Adipose tissue (tissue), 3 donors: Measurements from ENCODE around the gene TMEM108. TPM values are rescaled to one million over a fixed set of nuclear protein-coding genes. Genes with fewer than 3 reads are reported as not detected.

ENCODE experiments used
- H3K27ac ChIP-seq: one replicate; pipeline ENCODE4 v1.5.1; 2013; ENCODE audit warnings: low read depth, low read length
- WGBS, 3 donors: extraction: QIAGEN DNeasy Blood & Tissue Kit; methylation state at CpG; one replicate each; pipeline ENCODE4 v1.1.7; 2013; 5-methylcytosine and 5-hydroxymethylcytosine counted together
- polyA plus RNA-seq, 3 donors: library from polyadenylated mRNA; stranded (reverse); fragments of 200-250 nt; gene quantifications; one replicate each; pipeline ENCODE4 v1.2.3, GENCODE V29; 2013
- donor health status: healthy with polysubstance abuse.
- donor health status: Bipolar disorder and iron deficiency.
- donor health status: healthy.

Gene TMEM108
- polyA plus RNA-seq, 3 donors: 0.45 to 1.5 (median 0.70) TPM

- H3K27ac ChIP-seq: no peak overlapping the region
- WGBS, 3 donors: 52 to 68% (median 64%) methylated on average over 4 of the region's 4 CpGs
Observed at GRCh38 chr3:133283958-133284807, 246.0 kb downstream of the TMEM108 start.

GRCh38 chr3:133289322-133289721 is 251.1 kb downstream of the TMEM108 start:
- WGBS, 3 donors: 77 to 88% (median 79%) methylated on average over 3 of the region's 3 CpGs
- H3K27ac ChIP-seq: no peak overlapping the region

- WGBS, 3 donors: 50 to 75% (median 69%) methylated on average over 3 of the region's 3 CpGs
Observed at GRCh38 chr3:133292296-133292695, 254.1 kb downstream of the TMEM108 start.

GRCh38 chr3:133293397-133294110 is 255.4 kb downstream of the TMEM108 start:
- WGBS, 3 donors: 47 to 58% (median 48%) methylated on average over 4 of the region's 4 CpGs

More at GRCh38 chr3:133292296-133292695, 254.1 kb downstream of the TMEM108 start:
- H3K27ac ChIP-seq: no peak overlapping the region

GRCh38 chr3:133294253-133294652 is 256.1 kb downstream of the TMEM108 start:
- H3K27ac ChIP-seq: no peak overlapping the region
- 75 to 84% (median 82%) methylated on average over 1 of the region's 1 CpG for WGBS, 3 donors

More at GRCh38 chr3:133293397-133294110, 255.4 kb downstream of the TMEM108 start:
- no peak overlapping the region for H3K27ac ChIP-seq

GRCh38 chr3:133295199-133295901 is 257.2 kb downstream of the TMEM108 start:
- H3K27ac ChIP-seq: no peak overlapping the region

GRCh38 chr3:133295944-133296917 is 258.0 kb downstream of the TMEM108 start:
- 53 to 76% (median 63%) methylated on average over 6 of the region's 6 CpGs for WGBS, 3 donors
- no peak overlapping the region for H3K27ac ChIP-seq

More at GRCh38 chr3:133295199-133295901, 257.2 kb downstream of the TMEM108 start:
- WGBS, 3 donors: 77 to 85% (median 78%) methylated on average over 4 of the region's 4 CpGs

- 76 to 92% (median 85%) methylated on average over 5 of the region's 5 CpGs for WGBS, 3 donors
- no peak overlapping the region for H3K27ac ChIP-seq
Observed at GRCh38 chr3:133296981-133297380, 258.8 kb downstream of the TMEM108 start.

- 67 to 72% (median 70%) methylated on average over 4 of the region's 4 CpGs for WGBS, 3 donors
- no peak overlapping the region for H3K27ac ChIP-seq
Observed at GRCh38 chr3:133300102-133300501, 261.9 kb downstream of the TMEM108 start.

GRCh38 chr3:133301194-133301593 is 263.0 kb downstream of the TMEM108 start:
- 59 to 72% (median 62%) methylated on average over 3 of the region's 3 CpGs for WGBS, 3 donors
- no peak overlapping the region for H3K27ac ChIP-seq

- no peak overlapping the region for H3K27ac ChIP-seq
Observed at GRCh38 chr3:133301731-133302130, 263.5 kb downstream of the TMEM108 start.

GRCh38 chr3:133303430-133303829 is 265.2 kb downstream of the TMEM108 start:
- H3K27ac ChIP-seq: no peak overlapping the region
- 89 to 93% (median 93%) methylated on average over 1 of the region's 1 CpG for WGBS, 3 donors

GRCh38 chr3:133317866-133318265 is 279.7 kb downstream of the TMEM108 start:
- 71 to 88% (median 75%) methylated on average over 1 of the region's 1 CpG for WGBS, 3 donors
- H3K27ac ChIP-seq: no peak overlapping the region

- WGBS, 3 donors: 73 to 91% (median 81%) methylated on average over 1 of the region's 1 CpG
- no peak overlapping the region for H3K27ac ChIP-seq
Observed at GRCh38 chr3:133328373-133328772, 290.2 kb downstream of the TMEM108 start.

- 28 to 44% (median 38%) methylated on average over 1 of the region's 1 CpG for WGBS, 3 donors
Observed at GRCh38 chr3:133329626-133330025, 291.4 kb downstream of the TMEM108 start.

GRCh38 chr3:133330065-133330464 is 291.9 kb downstream of the TMEM108 start:
- 44 to 83% (median 60%) methylated on average over 1 of the region's 1 CpG for WGBS, 3 donors

More at GRCh38 chr3:133329626-133330025, 291.4 kb downstream of the TMEM108 start:
- no peak overlapping the region for H3K27ac ChIP-seq

GRCh38 chr3:133330522-133330921 is 292.3 kb downstream of the TMEM108 start:
- H3K27ac ChIP-seq: no peak overlapping the region

More at GRCh38 chr3:133330065-133330464, 291.9 kb downstream of the TMEM108 start:
- no peak overlapping the region for H3K27ac ChIP-seq

- no peak overlapping the region for H3K27ac ChIP-seq
Observed at GRCh38 chr3:133354721-133355120, 316.5 kb downstream of the TMEM108 start.

More at GRCh38 chr3:133354721-133355120, 316.5 kb downstream of the TMEM108 start:
- WGBS, 3 donors: 81 to 89% (median 86%) methylated on average over 4 of the region's 4 CpGs
